Heart left ventricle (tissue), 13 donors: ENCODE data around the gene REEP5.

Experiments used
- CTCF ChIP-seq, 12 donors: fragments of 200-600 bp; sonication (generic) in 4 of 12; IDR thresholded peaks; one replicate each; pipeline versions ENCODE4 v1.5.0 to v1.8.0; 2018 to 2022; ENCODE audit warnings: antibody characterized with exemption in 12 of 12, mild to moderate bottlenecking in 5 of 12
- POLR2A ChIP-seq, 2 donors: fragments of 450-650 bp; IDR thresholded peaks; one replicate each; pipeline ENCODE4 v1.6.1; 2017; ENCODE audit warnings: antibody characterized with exemption in 2 of 2, mild to moderate bottlenecking in 2 of 2, moderate library complexity in 2 of 2
- donor health status: ischemic (EF 13 %, LVEDD 7.1; RV severe dilation, severe dysfunction).
- donor health status: DM: no; HTN: yes; CAD: no.
- donor health status: DM: no; HTN: no; CAD: no.
- donor health status: ischemic (EF 25% LVEDD 6.9; RV normal size, moderate dysfunction).
- donor health status: ischemic (EF 25% LVEDD 5.7; RV mildly dilated, moderate dysfunction).
- donor health status: ischemic (EF 35%, LVEDD 5.7; RV mildly dilated, moderate dysfunction).
- donor health status: nonischemic (EF 11% LVEDD 7.7; RV severe dilation, severe dysfunction).
- donor health status: DM: yes; HTN: yes; CAD: no.
- donor health status: PGD.
- donor health status: ischemic (EF 29% LVEDD 5.4; RV normal size, mild dysfunction).
- donor health status: nonischemic (EF 23%, LVEDD 6.1; RV moderate dilation, normal function).

- TF ChIP-seq CTCF (IDR thresholded peaks at IDR 0.05) (no peak), POLR2A (IDR thresholded peaks at IDR 0.05) (no peak)
Observed at GRCh38 chr5:112929336-112930081, 7.5 kb upstream of the REEP5 start.
